HEK293 (cell line): Measurements from ENCODE around the gene L3MBTL4.

Experiments
- CTCF ChIA-PET: fragments of 350-600 bp; formaldehyde crosslinking; extraction: SDS; loops from one replicate; lab custom pipeline; 2021; ENCODE audit warnings: antibody characterized with exemption; lab: Yijun Ruan, JAX
- POLR2A ChIA-PET: fragments of 300-600 bp; formaldehyde crosslinking; extraction: SDS; loops from one replicate; lab custom pipeline; 2020; ENCODE audit warnings: antibody characterized with exemption, inconsistent platforms; lab: Yijun Ruan, JAX
- H3K27ac ChIP-seq: fragments of 200-500 bp; sonication (Bioruptor generic); 2 replicates; pipeline ENCODE4 v1.5.1; 2014; ENCODE audit warnings: low read depth, low read length, control low read depth, inconsistent platforms; ENCODE audit errors: extremely low read depth
- H3K36me3 ChIP-seq, 2 experiments: fragments of 200-500 bp in 1 of 2; sonication (Bioruptor generic) in 1 of 2; 1 replicate in 1 of 2; 2 replicates in 1 of 2; pipeline ENCODE4 v1.5.1; 2014 to 2017; ENCODE audit warnings: inconsistent platforms in 2 of 2, low read length in 2 of 2; ENCODE audit not compliant: control insufficient read depth in 2 of 2, insufficient read depth in 1 of 2
- H3K4me1 ChIP-seq: fragments of 200-500 bp; sonication (Bioruptor generic); 2 replicates; pipeline ENCODE4 v1.5.1; 2014; ENCODE audit warnings: mild to moderate bottlenecking, low read length, inconsistent platforms; ENCODE audit not compliant: control insufficient read depth, insufficient read depth
- H3K4me3 ChIP-seq: 2 replicates; pipeline ENCODE4 v1.5.1; 2011; ENCODE audit warnings: low read depth, mild to moderate bottlenecking, control low read depth, low read length, moderate library complexity
- H3K9me3 ChIP-seq: fragments of 200-500 bp; sonication (Bioruptor generic); 2 replicates; pipeline ENCODE4 v1.5.1; 2014; ENCODE audit warnings: low read depth, low read length, inconsistent platforms; ENCODE audit not compliant: control insufficient read depth, insufficient read depth
- KLF1 ChIP-seq: fragments of 450-650 bp; formaldehyde crosslinking; IDR thresholded peaks from 2 replicates; pipeline ENCODE4 v1.5.1; 2016; ENCODE audit warnings: missing biosample characterization, missing genetic modification characterization
- MYNN ChIP-seq: fragments of 450-650 bp; formaldehyde crosslinking; IDR thresholded peaks from 2 replicates; pipeline ENCODE4 v1.5.1; 2016; ENCODE audit warnings: missing biosample characterization, missing genetic modification characterization, borderline replicate concordance
- REPIN1 ChIP-seq: fragments of 450-650 bp; formaldehyde crosslinking; IDR thresholded peaks from 2 replicates; pipeline ENCODE4 v1.5.1; 2017; ENCODE audit warnings: missing biosample characterization, missing genetic modification characterization, low read depth
- SALL2 ChIP-seq: fragments of 450-650 bp; formaldehyde crosslinking; IDR thresholded peaks from 2 replicates; pipeline ENCODE4 v1.5.0; 2017; ENCODE audit warnings: missing biosample characterization, mild to moderate bottlenecking, missing genetic modification characterization, borderline replicate concordance
- SP2 ChIP-seq: fragments of 450-650 bp; formaldehyde crosslinking; IDR thresholded peaks from 2 replicates; pipeline ENCODE4 v1.5.1; 2016; ENCODE audit warnings: missing biosample characterization, missing genetic modification characterization
- YY1 ChIP-seq: fragments of 450-650 bp; formaldehyde crosslinking; IDR thresholded peaks from 2 replicates; pipeline ENCODE4 v1.5.1; 2018; ENCODE audit warnings: missing biosample characterization, missing genetic modification characterization
- ZBTB21 ChIP-seq: fragments of 450-650 bp; formaldehyde crosslinking; IDR thresholded peaks from 2 replicates; pipeline ENCODE4 v1.5.1; 2017; ENCODE audit warnings: missing biosample characterization, missing genetic modification characterization
- ZNF16 ChIP-seq: fragments of 450-650 bp; formaldehyde crosslinking; IDR thresholded peaks from 2 replicates; pipeline ENCODE4 v1.5.1; 2016; ENCODE audit warnings: low read depth, missing biosample characterization, missing genetic modification characterization
- ZNF2 ChIP-seq: fragments of 450-650 bp; formaldehyde crosslinking; IDR thresholded peaks from 2 replicates; pipeline ENCODE4 v1.5.1; 2016; ENCODE audit warnings: missing biosample characterization, missing genetic modification characterization
- ZNF223 ChIP-seq: fragments of 450-650 bp; formaldehyde crosslinking; IDR thresholded peaks from 2 replicates; pipeline ENCODE4 v1.5.1; 2016; ENCODE audit warnings: missing biosample characterization, missing genetic modification characterization
- ZNF473 ChIP-seq: fragments of 450-650 bp; formaldehyde crosslinking; IDR thresholded peaks from 2 replicates; pipeline ENCODE4 v1.5.1; 2017; ENCODE audit warnings: missing biosample characterization, missing genetic modification characterization
- ZNF549 ChIP-seq: fragments of 450-650 bp; IDR thresholded peaks from 2 replicates; pipeline ENCODE4 v1.5.1; 2018; ENCODE audit warnings: missing biosample characterization, missing genetic modification characterization, mild to moderate bottlenecking, inconsistent platforms, moderate library complexity
- ZNF560 ChIP-seq: fragments of 450-650 bp; formaldehyde crosslinking; IDR thresholded peaks from 2 replicates; pipeline ENCODE4 v1.5.1; 2017; ENCODE audit warnings: missing biosample characterization, missing genetic modification characterization, borderline replicate concordance
- ZNF747 ChIP-seq: fragments of 450-650 bp; formaldehyde crosslinking; IDR thresholded peaks from 2 replicates; pipeline ENCODE4 v1.5.1; 2016; ENCODE audit warnings: missing biosample characterization, missing genetic modification characterization
- TF ChIP-seq, protein P1 (sequence below): fragments of 450-650 bp; formaldehyde crosslinking; IDR thresholded peaks from 2 replicates; pipeline ENCODE4 v1.5.1; 2016; ENCODE audit warnings: missing biosample characterization, missing genetic modification characterization
- TF ChIP-seq, protein P2 (sequence below): fragments of 450-650 bp; formaldehyde crosslinking; IDR thresholded peaks from 2 replicates; pipeline ENCODE4 v1.5.1; 2016; ENCODE audit warnings: missing biosample characterization, missing genetic modification characterization, borderline replicate concordance
- TF ChIP-seq, protein P3 (sequence below): fragments of 450-650 bp; formaldehyde crosslinking; IDR thresholded peaks from 2 replicates; pipeline ENCODE4 v1.5.1; 2016; ENCODE audit warnings: missing biosample characterization, missing genetic modification characterization
- TF ChIP-seq, protein P4 (sequence below): fragments of 450-650 bp; formaldehyde crosslinking; IDR thresholded peaks from 2 replicates; pipeline ENCODE4 v1.5.1; 2016; ENCODE audit warnings: missing biosample characterization, missing genetic modification characterization
- TF ChIP-seq, protein P5 (sequence below): fragments of 450-650 bp; formaldehyde crosslinking; IDR thresholded peaks from 2 replicates; pipeline ENCODE4 v1.5.1; 2016; ENCODE audit warnings: missing biosample characterization, missing genetic modification characterization

The L3MBTL4 gene

DNA sequence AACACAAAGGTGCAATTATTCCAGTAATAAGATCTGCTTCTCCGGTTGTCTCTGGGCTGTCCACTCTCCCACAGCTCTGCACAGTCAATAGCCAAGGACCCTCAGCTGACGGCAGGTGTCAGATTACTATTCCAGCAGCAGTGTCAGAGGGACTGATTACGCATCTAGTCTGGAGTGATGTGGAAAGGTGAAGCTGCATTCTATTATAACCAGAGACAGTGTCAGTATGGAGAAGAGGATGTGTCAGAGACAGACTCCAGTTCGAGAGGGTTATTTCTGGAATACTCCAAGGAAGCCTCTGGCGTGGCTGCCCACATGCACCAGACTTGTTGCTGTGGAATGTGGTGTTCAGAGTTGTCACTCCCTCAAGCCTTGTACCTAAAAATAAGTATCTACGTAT is 355.8 kb downstream of the L3MBTL4 start (continued):
- TF ChIP-seq ZNF560 (tag by site-specific recombination) (no peak), ZNF549 (no peak), ZNF223 (tag by site-specific recombination) (no peak)

DNA sequence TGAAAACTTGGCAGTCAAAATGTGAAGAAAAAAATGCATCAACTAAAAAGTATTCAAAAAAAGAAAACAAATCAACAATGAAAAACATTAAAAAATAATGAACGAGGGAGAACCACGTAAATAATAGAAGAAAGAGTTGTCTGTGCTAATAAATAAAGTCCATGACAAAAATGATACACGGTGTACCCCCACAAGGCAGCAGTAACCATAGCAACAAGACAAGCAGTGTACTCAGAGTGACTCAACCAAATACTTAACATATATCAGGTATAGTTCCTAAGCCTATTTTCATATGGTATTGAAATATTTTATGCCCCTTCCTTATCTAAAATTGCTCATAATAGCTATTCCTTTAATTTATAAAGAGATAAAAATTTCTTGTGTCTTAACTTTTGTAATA is 357.1 kb downstream of the L3MBTL4 start:
- ChIA-PET POLR2A (no interaction called here), CTCF (interaction anchor here (0.6 kb wide), 1 partner anchor 419 kb away, joined by 3 read pairs; no protein-coding TSS in a partner anchor)
- Histone ChIP-seq H3K27ac (no peak overlapping the region), H3K4me3 (no peak overlapping the region), H3K36me3 (no peaks in the 10 kb centered on the region), H3K9me3 (no peaks in the 10 kb centered on the region), H3K4me1 (peaks cover 23% of the 10 kb centered on the region)
- no peak for TF ChIP-seq SP2 (tag by site-specific recombination)
- no peak for TF ChIP-seq SALL2 (tag by site-specific recombination)
- TF ChIP-seq, protein P1, sequence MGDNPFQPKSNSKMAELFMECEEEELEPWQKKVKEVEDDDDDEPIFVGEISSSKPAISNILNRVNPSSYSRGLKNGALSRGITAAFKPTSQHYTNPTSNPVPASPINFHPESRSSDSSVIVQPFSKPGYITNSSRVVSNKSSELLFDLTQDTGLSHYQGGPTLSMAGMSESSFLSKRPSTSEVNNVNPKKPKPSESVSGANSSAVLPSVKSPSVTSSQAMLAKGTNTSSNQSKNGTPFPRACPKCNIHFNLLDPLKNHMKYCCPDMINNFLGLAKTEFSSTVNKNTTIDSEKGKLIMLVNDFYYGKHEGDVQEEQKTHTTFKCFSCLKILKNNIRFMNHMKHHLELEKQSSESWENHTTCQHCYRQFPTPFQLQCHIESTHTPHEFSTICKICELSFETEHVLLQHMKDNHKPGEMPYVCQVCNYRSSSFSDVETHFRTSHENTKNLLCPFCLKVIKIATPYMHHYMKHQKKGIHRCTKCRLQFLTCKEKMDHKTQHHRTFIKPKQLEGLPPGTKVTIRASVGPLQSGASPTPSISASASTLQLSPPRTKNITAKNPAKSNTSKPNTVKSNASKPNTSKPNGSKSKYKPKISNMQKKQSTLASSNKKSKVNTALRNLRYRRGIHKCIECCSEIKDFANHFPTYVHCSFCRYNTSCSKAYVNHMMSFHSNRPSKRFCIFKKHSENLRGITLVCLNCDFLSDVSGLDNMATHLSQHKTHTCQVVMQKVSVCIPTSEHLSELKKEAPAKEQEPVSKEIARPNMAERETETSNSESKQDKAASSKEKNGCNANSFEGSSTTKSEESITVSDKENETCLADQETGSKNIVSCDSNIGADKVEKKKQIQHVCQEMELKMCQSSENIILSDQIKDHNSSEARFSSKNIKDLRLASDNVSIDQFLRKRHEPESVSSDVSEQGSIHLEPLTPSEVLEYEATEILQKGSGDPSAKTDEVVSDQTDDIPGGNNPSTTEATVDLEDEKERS (tag by site-specific recombination): no peak
- TF ChIP-seq, protein P2, sequence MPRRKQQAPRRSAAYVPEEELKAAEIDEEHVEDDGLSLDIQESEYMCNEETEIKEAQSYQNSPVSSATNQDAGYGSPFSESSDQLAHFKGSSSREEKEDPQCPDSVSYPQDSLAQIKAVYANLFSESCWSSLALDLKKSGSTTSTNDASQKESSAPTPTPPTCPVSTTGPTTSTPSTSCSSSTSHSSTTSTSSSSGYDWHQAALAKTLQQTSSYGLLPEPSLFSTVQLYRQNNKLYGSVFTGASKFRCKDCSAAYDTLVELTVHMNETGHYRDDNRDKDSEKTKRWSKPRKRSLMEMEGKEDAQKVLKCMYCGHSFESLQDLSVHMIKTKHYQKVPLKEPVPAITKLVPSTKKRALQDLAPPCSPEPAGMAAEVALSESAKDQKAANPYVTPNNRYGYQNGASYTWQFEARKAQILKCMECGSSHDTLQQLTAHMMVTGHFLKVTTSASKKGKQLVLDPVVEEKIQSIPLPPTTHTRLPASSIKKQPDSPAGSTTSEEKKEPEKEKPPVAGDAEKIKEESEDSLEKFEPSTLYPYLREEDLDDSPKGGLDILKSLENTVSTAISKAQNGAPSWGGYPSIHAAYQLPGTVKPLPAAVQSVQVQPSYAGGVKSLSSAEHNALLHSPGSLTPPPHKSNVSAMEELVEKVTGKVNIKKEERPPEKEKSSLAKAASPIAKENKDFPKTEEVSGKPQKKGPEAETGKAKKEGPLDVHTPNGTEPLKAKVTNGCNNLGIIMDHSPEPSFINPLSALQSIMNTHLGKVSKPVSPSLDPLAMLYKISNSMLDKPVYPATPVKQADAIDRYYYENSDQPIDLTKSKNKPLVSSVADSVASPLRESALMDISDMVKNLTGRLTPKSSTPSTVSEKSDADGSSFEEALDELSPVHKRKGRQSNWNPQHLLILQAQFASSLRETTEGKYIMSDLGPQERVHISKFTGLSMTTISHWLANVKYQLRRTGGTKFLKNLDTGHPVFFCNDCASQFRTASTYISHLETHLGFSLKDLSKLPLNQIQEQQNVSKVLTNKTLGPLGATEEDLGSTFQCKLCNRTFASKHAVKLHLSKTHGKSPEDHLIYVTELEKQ: no peak
- no peak for TF ChIP-seq ZNF16 (tag by site-specific recombination)
- no peak for TF ChIP-seq ZNF2
- no peak for TF ChIP-seq MYNN (tag by site-specific recombination)
- TF ChIP-seq REPIN1 (tag by site-specific recombination): no peak
- TF ChIP-seq KLF1 (tag by site-specific recombination): no peak
- no peak for TF ChIP-seq ZBTB21 (tag by site-specific recombination)
- TF ChIP-seq YY1 (tag by site-specific recombination): no peak
- no peak for TF ChIP-seq ZNF473 (tag by site-specific recombination)
- no peak for TF ChIP-seq ZNF747
- TF ChIP-seq, protein P3, sequence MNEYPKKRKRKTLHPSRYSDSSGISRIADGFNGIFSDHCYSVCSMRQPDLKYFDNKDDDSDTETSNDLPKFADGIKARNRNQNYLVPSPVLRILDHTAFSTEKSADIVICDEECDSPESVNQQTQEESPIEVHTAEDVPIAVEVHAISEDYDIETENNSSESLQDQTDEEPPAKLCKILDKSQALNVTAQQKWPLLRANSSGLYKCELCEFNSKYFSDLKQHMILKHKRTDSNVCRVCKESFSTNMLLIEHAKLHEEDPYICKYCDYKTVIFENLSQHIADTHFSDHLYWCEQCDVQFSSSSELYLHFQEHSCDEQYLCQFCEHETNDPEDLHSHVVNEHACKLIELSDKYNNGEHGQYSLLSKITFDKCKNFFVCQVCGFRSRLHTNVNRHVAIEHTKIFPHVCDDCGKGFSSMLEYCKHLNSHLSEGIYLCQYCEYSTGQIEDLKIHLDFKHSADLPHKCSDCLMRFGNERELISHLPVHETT (tag by site-specific recombination): no peak
- TF ChIP-seq, protein P4, sequence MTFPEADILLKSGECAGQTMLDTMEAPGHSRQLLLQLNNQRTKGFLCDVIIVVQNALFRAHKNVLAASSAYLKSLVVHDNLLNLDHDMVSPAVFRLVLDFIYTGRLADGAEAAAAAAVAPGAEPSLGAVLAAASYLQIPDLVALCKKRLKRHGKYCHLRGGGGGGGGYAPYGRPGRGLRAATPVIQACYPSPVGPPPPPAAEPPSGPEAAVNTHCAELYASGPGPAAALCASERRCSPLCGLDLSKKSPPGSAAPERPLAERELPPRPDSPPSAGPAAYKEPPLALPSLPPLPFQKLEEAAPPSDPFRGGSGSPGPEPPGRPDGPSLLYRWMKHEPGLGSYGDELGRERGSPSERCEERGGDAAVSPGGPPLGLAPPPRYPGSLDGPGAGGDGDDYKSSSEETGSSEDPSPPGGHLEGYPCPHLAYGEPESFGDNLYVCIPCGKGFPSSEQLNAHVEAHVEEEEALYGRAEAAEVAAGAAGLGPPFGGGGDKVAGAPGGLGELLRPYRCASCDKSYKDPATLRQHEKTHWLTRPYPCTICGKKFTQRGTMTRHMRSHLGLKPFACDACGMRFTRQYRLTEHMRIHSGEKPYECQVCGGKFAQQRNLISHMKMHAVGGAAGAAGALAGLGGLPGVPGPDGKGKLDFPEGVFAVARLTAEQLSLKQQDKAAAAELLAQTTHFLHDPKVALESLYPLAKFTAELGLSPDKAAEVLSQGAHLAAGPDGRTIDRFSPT (tag by site-specific recombination): no peak
- TF ChIP-seq, protein P5, sequence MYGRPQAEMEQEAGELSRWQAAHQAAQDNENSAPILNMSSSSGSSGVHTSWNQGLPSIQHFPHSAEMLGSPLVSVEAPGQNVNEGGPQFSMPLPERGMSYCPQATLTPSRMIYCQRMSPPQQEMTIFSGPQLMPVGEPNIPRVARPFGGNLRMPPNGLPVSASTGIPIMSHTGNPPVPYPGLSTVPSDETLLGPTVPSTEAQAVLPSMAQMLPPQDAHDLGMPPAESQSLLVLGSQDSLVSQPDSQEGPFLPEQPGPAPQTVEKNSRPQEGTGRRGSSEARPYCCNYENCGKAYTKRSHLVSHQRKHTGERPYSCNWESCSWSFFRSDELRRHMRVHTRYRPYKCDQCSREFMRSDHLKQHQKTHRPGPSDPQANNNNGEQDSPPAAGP (tag by site-specific recombination): no peak
